HK-2 (cell line): ENCODE data around the gene HNRNPAB.
"Not testable (repeated sequence)": the region's sequence is repeated elsewhere in the genome, so short reads cannot be mapped to it uniquely, and the experiment has no call there.

Source experiments
- DNase-seq: peaks from one replicate; pipeline ENCODE4 v3.0.0-alpha.2; 2018; ENCODE audit not compliant: unreplicated experiment

Gene HNRNPAB

GRCh38 chr5:178212241-178213002, 8.1 kb downstream of the HNRNPAB start:
- no peak for DNase-seq

DNA sequence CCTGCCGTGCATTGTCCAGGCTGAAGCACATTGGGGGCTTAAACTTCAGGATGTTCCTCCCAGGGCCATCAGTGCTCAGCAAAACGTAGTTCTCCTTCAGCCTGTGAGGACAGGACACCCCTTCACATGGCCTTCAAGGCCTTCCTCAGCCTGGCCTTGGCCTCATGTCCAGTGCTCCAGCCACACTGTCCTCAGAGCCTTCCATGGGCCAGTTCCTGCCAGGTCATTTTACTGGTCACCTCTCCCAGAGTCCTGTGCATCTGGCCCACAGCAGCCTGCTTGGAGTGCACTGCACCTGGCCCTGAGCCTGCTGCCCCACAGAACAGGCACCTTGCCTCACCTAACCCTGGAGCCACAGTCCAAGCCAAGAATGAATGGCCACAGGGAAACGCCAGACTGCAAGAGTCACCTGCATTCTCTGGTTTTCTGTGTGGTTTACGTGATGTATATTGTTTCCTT, 8.7 kb downstream of the HNRNPAB start:
- no peak for DNase-seq

DNA sequence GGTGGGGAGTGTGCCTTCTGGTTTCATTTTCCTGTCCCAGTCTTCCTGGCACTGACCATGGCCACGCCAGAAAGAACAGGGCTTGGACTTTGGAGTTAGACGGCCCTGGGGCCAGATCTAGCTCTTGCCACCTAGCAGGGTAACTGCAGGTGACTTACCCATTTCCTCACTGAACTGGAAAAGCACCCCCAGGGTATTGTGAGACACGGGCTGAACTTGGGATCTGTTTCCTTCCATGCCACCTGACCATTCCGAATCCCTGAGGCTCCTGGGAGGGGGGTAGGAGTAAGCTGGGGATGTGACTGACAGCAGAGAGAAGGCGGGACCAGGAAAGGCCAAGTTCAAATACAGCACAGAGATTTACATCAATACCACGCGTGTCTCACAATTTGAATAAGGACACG, 9.4 kb downstream of the HNRNPAB start:
- no peak for DNase-seq

DNA sequence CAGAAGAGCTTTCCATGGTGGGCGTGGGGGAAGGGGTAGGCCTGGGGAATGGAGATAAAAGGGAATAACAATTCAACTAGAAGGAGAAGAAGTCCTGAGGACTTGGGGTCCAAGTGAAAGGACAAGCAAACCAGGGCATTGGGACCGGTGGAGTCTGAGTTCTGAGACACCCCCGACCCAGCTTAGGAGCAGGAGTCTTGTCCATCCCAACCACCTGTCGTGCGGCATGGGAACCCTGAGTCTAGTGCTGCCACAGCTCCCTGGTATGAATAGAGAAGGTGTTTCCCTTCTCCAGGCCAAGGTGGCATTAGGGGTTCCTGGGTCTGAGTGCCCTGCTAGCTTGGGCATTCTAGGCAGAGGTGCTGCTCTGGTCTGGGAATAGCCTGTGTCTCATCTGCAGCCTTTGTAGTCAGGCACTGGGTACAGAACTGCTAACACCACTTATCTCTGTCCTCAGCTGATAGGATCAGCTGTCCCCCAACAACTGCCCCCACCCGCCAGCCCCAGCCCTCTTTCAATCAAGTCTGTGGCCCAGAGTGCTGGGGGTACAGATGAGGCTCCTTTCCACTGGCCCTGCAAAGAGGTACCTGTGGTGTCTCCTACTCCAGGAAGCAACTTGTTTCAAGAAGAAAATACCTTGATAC, 9.9 kb downstream of the HNRNPAB start:
- DNase-seq: no peak

DNA sequence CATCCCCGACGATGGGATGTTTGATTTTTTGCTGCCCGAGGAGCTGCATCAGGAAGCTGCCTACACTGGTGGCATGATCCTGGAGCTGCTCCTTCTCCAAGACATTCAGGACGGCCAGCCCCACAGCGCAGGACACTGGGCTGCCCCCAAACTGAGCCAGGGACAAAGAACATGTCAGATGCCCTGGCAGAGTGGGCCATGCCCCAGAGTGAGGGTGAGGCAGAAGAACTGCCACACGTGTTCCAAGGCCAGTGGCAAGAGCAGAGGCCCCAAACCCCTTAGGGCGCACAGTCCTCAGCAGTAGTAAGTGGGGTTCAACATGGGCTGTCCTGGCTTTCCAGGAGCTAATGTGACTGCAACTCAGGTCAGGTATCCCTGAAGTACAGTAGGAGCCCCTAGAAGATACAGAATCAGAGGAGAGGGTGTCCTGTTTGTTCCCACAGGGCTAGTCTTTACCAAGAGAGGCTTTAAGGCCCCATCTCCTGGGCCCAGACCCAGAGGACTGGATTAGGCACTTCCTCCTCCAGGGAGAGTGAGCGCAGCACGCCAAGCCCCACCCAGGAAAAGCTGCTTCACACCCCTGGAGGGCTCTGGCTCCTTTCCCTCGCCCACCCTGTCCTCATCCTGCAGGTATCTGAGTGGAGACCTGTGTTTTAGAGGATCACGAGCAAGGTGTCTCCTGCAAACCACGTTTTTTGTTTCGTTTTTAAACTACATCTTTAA, 11.1 kb downstream of the HNRNPAB start:
- no peak for DNase-seq

- DNase-seq: no peak
Measured at GRCh38 chr5:178216088-178216534, 11.8 kb downstream of the HNRNPAB start.

DNA sequence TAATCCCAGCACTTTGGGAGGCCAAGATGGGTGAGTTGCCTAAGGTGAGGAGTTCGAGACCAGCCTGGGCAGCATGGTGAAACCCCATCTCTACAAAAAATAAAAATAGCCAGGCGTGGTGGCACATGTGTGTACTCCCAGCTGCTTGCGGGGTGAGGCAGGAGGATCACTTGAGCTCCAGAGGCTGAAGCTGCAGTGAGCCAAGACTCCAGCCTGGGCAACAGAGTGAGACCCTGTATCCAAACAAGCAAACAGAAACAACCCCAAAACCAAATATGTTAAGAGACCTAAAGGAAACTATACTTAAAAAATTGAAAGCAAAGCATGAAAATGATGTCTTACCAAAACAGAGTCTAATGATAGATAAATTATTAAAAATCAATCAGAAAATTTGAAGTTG, 12.4 kb downstream of the HNRNPAB start:
- no peak for DNase-seq

DNA sequence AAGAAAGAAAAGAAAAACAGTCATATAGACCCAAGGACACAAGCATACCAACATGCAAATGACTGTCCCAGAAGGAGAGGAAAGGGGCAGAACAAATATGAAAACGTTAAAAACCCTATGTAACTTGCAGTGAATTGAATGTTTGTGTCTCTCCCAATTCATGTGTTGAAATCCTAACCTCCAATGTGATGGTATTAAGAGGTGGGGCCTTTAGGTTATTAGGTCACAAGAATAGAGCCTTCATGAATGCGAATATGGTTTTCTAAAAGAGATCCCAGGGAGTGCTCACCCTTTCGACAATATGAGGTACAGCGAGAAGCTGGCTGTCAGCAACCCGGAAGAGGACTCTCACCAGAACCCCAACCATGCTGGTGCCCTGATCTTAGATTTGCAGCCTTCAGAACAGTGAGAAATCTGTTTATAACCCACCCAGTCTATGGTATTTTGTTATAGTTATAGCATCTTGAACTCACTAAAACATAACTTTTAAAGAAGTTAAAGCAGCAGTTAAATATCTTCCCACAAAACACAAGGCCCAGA, 14.0 kb downstream of the HNRNPAB start:
- no peak for DNase-seq

- no peak for DNase-seq
Measured at GRCh38 chr5:178218827-178219226, 14.5 kb downstream of the HNRNPAB start.

DNA sequence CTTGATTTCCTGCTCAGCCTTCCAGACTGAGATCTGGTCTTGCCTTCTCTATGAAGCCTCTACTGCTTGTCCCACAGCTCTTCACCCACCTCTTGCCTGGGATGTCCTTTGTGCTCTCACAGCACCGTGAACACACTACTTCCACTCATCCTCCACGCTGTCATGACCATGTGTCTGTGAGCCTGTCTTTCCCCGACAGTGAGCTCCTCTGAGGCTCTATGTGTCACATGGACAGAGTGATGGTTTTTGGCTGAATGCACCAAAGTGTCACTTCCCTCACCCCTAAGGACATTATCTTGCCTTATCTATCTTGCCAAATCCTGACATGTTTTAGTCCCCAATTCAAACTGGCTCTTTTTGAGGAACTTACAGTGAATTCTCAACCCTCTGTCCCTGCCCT, 16.9 kb downstream of the HNRNPAB start:
- DNase-seq: no peak

DNA sequence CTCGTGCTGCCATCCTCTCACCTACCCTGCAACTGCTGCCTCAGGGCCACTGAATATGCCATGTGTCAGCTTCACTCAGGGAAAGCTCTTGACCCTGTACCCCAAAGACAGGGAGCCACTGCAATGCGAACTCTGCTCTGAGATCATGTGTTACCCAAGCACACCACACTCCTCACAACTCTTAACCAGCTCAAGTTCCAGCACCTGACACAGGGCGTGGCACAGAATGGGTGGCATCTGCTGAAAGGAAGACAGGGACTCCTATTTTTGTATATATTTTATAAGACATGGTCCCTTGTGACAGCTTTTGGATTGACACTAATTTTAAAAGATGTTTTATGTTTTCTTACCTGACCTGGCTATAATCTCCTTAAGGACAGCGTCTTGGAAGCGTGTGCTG, 17.5 kb downstream of the HNRNPAB start:
- DNase-seq: no peak

- DNase-seq: no peak
Measured at GRCh38 chr5:178222292-178222691, 18.0 kb downstream of the HNRNPAB start.

DNA sequence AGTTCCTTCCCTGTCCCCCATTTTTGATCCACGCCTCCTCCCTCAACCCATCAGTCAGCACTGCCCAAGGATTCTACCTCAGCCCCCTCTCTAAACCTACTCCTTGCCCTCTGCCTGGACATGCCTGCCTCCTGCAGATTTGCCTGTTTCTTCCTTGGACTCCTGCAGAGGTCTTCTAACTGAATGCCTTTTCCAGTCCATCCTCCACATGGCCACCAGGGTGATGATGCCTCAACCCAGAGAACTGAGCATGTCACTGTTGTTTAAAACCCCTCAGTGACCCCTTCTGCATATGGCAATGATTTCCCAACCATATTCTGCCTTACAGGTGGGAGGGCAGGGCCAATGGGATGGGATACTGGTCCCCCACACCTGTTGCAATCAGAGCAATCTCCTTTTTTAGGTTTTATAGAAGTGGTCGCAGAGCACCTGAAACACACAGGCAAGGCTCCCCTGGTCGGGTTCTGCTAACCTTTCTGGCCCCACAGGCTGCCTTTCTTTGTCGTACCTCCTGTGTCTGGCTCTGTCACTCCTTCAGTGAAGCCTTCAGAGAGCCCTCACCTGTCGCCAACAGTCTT, 19.0 kb downstream of the HNRNPAB start:
- DNase-seq: no peak

DNA sequence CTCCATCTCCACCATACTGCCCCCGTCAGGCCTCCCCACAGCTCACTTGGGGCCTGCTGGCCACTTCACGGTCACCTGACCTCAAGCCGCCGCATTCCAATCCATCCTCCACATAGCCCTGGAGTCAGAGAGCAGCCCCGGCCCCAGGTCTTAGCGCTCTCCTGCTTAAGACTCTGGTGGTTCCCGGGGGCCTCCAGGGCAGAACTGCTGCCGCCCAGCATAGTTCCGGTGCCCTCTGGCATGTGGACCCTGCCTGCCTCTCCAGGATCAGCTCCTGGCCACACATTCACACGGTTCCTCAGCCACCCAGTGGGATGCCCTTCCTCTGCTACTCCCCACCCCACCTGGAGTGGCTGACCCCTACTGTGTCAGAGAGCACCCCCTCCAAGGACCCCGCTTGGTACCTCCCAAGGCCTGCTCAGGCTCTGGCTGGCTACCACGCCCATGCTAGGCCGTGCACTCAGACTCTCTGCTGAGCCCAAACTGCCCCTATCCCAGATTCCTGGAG, 19.5 kb downstream of the HNRNPAB start:
- DNase-seq: no peak

DNA sequence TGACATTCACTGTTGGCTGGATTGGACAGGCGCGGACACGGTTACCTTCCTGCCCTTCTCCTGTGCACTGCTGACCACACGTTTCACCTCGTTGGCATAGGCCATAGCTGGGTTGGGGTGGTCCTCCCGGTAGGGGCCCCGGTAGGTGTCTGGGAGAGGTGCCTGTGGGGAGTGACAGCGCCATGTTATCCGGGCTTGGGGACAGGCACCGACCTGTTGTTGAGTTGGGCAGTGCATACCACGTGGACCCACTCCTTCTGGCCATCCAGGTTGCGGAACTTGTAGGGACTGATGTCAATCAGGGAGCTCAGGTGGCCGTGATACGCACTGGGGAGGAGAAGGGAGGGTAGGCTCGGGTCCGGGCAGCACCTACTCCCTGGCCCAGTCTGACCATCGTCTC, 20.1 kb downstream of the HNRNPAB start:
- no peak for DNase-seq

- no peak for DNase-seq
Measured at GRCh38 chr5:178225174-178225573, 20.8 kb downstream of the HNRNPAB start.

DNA sequence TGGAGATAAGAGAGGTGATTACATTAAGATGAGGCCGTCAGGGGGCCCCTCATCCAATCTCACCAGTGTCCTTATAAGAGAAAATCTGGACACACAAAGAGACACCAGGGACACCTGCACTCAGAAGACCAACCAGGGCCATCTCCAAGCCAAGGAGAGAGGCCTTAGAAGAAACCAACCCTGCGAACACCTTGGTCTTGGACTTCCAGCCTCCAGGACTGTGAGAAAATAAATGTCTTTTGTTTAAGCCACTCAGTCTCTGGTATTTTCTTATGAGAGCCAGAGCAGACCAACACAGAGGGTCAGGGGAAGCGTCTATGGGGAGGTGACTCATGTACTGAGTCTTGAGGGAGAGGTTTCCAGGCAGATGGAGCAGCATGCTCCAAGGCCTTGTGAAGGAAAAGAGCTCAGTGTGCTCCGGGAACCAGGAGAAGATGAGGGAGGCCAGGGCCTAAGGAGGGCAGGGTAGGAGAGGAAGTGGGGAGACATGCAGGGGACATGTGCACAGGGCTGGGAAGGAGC, 22.9 kb downstream of the HNRNPAB start:
- DNase-seq: no peak

- DNase-seq: no peak
Measured at GRCh38 chr5:178227929-178228328, 23.6 kb downstream of the HNRNPAB start.

- DNase-seq: no peak
Measured at GRCh38 chr5:178228609-178229008, 24.3 kb downstream of the HNRNPAB start.

DNA sequence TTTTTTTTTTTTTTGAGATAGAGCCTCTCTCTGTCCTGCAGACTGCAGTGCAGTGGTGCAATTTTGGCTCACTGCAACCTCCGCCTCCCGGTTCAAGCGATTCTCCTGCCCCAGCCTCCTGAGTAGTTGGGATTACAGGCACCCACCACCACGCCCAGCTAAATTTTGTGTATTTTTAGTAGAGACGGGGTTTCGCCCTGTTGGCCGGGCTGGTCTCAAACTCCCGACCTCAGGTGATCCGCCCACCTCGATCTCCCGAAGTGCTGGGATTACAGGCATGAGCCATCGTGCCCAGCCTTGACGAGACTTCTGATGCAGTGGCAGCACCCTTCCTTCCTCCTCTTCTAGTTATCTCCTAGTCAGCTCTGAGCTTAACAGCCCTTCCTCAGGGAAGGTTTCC, 24.8 kb downstream of the HNRNPAB start:
- DNase-seq: not testable (repeated sequence)

DNA sequence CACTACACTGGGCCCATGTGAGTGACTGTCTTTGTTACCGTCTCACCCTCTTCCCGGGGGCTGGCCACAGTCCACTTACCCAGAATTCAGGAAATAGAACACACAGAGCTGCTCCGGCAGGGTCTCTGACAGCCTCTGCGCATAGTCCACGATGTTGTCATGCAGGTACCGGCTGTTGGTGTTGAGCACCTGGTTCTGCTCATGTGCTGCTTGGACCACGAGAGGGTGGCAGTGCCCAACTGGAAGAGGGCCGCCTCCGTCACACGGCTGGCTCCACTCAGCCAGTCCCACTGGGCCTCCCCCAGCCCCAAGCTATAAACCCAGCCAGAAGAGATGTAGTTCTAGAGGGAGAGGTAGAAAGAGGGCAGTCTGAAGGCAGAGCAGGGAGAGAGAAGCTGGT, 25.5 kb downstream of the HNRNPAB start:
- no peak for DNase-seq
